ENCODE data around the gene ARFGEF2.
"Not testable (repeated sequence)": the region's sequence is repeated elsewhere in the genome, so short reads cannot be mapped to it uniquely, and the experiment has no call there.

ARFGEF2 gene

DNA sequence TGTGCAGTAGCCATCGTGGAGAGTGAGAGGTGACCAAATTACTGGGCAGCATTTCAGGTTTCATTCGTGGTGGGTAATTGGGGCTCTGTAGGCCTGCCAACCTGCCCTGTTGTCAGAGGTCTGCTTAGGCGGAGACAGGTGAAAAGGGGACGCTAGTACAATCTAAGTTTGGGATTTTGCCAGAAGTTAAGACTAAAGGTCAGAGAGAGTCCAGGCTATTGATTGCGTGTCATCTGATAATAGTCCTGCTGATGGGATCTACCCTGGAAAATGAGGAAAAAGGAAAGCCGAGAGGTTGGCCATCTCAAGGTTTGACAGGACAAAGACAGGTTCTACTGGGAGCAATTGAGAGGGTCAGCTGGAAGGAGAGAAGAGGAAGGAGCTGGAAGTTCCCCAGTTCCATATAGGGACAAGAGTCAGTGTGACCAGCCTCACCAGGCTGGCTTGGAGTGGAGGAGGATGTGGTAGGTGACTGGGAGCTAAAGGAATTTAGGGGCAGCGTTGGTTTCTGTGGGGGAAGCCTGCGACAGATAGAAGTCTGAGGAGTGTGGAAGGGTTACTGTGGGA, 10.9 kb downstream of the ARFGEF2 start:
- Histone ChIP-seq H3K9me2 (replicated peaks; ENCODE audit: control insufficient read depth, low read length) (no peaks in the 10 kb centered on the region), H3K4me1 (ENCODE audit: control insufficient read depth, low read length) (no peaks in the 10 kb centered on the region), H3K9me3 (ENCODE audit: control insufficient read depth, insufficient read depth, low read length) (no peaks in the 10 kb centered on the region), H3K27me3 (ENCODE audit: control insufficient read depth, low read length) (no peaks in the 10 kb centered on the region), H3K27ac (ENCODE audit: low read depth, low read length) (no peak overlapping the region), H3K4me3 (ENCODE audit: low read length) (no peak overlapping the region), H3K4me2 (ENCODE audit: low read length) (no peak overlapping the region), H3F3A (ENCODE audit: control insufficient read depth, insufficient read depth) (no peaks in the 10 kb centered on the region), H3K79me2 (ENCODE audit: control insufficient read depth, low read length) (peaks cover 78% of the 10 kb centered on the region), H3K36me3 (ENCODE audit: control insufficient read depth, low read length) (no peaks in the 10 kb centered on the region), H4K20me1 (ENCODE audit: control insufficient read depth, insufficient read depth, low read depth, low read length) (peaks cover 14% of the 10 kb centered on the region; the same call in 1 of the 2 replicates)
- no peak for TF ChIP-seq EZH2phosphoT487 (IDR thresholded peaks at IDR 0.05; ENCODE audit: borderline replicate concordance, low read length)
- TF ChIP-seq, protein P1, sequence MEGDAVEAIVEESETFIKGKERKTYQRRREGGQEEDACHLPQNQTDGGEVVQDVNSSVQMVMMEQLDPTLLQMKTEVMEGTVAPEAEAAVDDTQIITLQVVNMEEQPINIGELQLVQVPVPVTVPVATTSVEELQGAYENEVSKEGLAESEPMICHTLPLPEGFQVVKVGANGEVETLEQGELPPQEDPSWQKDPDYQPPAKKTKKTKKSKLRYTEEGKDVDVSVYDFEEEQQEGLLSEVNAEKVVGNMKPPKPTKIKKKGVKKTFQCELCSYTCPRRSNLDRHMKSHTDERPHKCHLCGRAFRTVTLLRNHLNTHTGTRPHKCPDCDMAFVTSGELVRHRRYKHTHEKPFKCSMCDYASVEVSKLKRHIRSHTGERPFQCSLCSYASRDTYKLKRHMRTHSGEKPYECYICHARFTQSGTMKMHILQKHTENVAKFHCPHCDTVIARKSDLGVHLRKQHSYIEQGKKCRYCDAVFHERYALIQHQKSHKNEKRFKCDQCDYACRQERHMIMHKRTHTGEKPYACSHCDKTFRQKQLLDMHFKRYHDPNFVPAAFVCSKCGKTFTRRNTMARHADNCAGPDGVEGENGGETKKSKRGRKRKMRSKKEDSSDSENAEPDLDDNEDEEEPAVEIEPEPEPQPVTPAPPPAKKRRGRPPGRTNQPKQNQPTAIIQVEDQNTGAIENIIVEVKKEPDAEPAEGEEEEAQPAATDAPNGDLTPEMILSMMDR (IDR thresholded peaks at IDR 0.05; ENCODE audit: low read depth, low read length, poor library complexity, severe bottlenecking), result no peak

DNA sequence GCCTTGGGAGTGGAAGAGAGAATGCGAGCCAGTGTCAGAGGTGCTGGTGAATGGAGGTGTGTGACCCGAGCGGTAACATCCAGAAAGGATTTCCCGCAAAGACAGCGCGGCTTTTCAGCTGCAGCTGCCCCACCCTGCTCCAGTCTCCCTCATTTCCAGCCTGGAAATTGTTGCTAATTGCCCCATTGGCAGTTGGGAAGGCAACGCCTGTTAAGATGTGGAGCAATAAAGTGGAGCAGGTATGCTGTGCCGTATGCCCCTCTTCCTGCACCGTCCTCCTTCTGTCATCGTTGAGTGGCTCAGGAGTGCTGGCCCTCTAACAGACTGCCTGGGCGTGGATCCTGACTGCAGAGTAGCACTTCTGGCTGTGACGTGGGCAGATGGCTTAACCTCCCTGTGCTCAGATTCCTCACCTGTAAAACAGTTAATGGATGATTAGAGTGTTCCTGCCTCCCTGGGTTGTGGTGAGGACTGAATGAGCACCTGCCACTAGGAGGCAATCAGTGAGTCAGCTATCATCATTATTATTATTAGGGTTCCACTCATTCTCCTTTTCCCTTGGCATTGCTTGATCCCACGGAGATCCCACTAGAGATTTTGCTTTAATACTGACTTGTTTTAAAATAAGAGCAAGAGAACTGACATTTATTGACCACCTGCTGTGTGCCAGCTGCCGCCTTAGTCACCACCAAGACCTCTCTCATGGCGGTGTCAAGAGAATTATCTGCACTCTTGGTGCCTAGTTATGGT, 11.7 kb downstream of the ARFGEF2 start:
- H3K4me3 ChIP-seq (ENCODE audit: low read length), result no peak overlapping the region
- H3K27me3 ChIP-seq (ENCODE audit: control insufficient read depth, low read length), result no peaks in the 10 kb centered on the region
- no peaks in the 10 kb centered on the region for H3F3A ChIP-seq (ENCODE audit: control insufficient read depth, insufficient read depth)
- no peaks in the 10 kb centered on the region for H3K9me3 ChIP-seq (ENCODE audit: control insufficient read depth, insufficient read depth, low read length)
- H3K4me2 ChIP-seq (ENCODE audit: low read length), result no peak overlapping the region
- no peaks in the 10 kb centered on the region for H3K36me3 ChIP-seq (ENCODE audit: control insufficient read depth, low read length)
- no peaks in the 10 kb centered on the region for H3K4me1 ChIP-seq (ENCODE audit: control insufficient read depth, low read length)
- H3K9me2 ChIP-seq (replicated peaks; ENCODE audit: control insufficient read depth, low read length), result no peaks in the 10 kb centered on the region
- peaks cover 14% of the 10 kb centered on the region; the same call in 1 of the 2 replicates for H4K20me1 ChIP-seq (ENCODE audit: control insufficient read depth, insufficient read depth, low read depth, low read length)
- TF ChIP-seq, protein P1 (IDR thresholded peaks at IDR 0.05; ENCODE audit: low read depth, low read length, poor library complexity, severe bottlenecking), result no peak
- no peak for TF ChIP-seq EZH2phosphoT487 (IDR thresholded peaks at IDR 0.05; ENCODE audit: borderline replicate concordance, low read length)
- H3K27ac ChIP-seq (ENCODE audit: low read depth, low read length), result no peak overlapping the region
- H3K79me2 ChIP-seq (ENCODE audit: control insufficient read depth, low read length), result peaks cover 79% of the 10 kb centered on the region

DNA sequence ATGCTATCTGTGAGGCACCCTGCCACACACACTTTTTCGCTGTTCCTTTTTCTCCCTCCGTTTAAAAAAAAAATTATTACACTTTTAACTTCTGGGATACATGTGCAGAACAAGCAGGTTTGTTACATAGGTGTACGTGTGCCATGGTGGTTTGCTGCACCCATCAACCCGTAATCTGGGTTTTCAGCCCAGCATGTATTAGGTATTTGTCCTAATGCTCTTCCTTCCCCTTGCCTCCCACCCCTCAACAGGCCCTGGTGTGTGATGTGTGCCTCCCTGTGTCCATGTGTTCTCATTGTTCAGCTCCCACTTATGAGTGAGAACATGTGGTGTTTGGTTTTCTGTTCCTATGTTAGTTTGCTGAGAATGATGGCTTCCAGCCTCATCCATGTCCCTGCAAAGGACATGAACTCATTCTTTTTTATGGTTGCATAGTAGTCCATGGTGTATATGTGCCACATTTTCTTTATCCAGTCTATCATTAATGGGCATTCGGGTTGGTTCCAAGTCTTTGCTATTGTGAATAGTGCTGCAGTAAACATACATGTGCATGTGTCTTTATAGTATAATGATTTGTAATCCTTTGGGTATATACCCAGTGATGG, 12.9 kb downstream of the ARFGEF2 start:
- not testable (repeated sequence) for H3K36me3 ChIP-seq (ENCODE audit: control insufficient read depth, low read length); H3K27ac ChIP-seq (ENCODE audit: low read depth, low read length); H3K9me3 ChIP-seq (ENCODE audit: control insufficient read depth, insufficient read depth, low read length); H3K4me2 ChIP-seq (ENCODE audit: low read length); H4K20me1 ChIP-seq (ENCODE audit: control insufficient read depth, insufficient read depth, low read depth, low read length); H3K9me2 ChIP-seq (replicated peaks; ENCODE audit: control insufficient read depth, low read length); H3K4me1 ChIP-seq (ENCODE audit: control insufficient read depth, low read length); H3K27me3 ChIP-seq (ENCODE audit: control insufficient read depth, low read length); H3K4me3 ChIP-seq (ENCODE audit: low read length); H3F3A ChIP-seq (ENCODE audit: control insufficient read depth, insufficient read depth)
- peaks cover 79% of the 10 kb centered on the region for H3K79me2 ChIP-seq (ENCODE audit: control insufficient read depth, low read length)

DNA sequence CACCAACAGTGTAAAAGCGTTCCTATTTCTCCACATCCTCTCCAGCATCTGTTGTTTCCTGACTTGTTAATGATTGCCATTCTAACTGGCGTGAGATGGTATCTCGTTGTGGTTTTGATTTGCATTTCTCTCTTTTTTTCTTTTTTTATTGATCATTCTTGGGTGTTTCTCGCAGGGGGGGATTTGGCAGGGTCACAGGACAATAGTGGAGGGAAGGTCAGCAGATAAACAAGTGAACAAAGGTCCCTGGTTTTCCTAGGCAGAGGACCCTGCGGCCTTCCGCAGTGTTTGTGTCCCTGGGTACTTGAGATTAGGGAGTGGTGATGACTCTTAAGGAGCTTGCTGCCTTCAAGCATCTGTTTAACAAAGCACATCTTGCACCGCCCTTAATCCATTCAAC, 13.5 kb downstream of the ARFGEF2 start:
- H4K20me1 ChIP-seq (ENCODE audit: control insufficient read depth, insufficient read depth, low read depth, low read length); H3K4me3 ChIP-seq (ENCODE audit: low read length); H3K27me3 ChIP-seq (ENCODE audit: control insufficient read depth, low read length); H3K27ac ChIP-seq (ENCODE audit: low read depth, low read length); H3K4me1 ChIP-seq (ENCODE audit: control insufficient read depth, low read length); H3K9me2 ChIP-seq (replicated peaks; ENCODE audit: control insufficient read depth, low read length); H3K36me3 ChIP-seq (ENCODE audit: control insufficient read depth, low read length); H3K9me3 ChIP-seq (ENCODE audit: control insufficient read depth, insufficient read depth, low read length); H3F3A ChIP-seq (ENCODE audit: control insufficient read depth, insufficient read depth); H3K4me2 ChIP-seq (ENCODE audit: low read length): not testable (repeated sequence)
- peaks cover 79% of the 10 kb centered on the region for H3K79me2 ChIP-seq (ENCODE audit: control insufficient read depth, low read length)

DNA sequence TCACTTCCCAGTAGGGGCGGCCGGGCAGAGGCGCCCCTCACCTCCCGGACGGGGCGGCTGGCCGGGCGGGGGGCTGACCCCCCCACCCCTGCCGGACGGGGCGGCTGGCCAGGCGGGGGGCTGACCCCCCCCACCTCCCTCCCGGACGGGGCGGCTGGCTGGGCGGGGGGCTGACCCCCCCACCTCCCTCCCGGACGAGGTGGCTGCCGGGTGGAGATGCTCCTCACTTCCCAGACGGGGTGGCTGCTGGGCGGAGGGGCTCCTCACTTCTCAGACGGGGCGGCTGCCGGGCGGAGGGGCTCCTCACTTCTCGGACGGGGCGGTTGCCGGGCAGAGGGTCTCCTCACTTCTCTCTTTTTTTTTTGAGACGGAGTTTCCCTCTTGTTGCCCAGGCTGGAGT, 14.7 kb downstream of the ARFGEF2 start:
- not testable (repeated sequence) for H3K9me3 ChIP-seq (ENCODE audit: control insufficient read depth, insufficient read depth, low read length); H3K27ac ChIP-seq (ENCODE audit: low read depth, low read length); H3K27me3 ChIP-seq (ENCODE audit: control insufficient read depth, low read length); H4K20me1 ChIP-seq (ENCODE audit: control insufficient read depth, insufficient read depth, low read depth, low read length); H3K4me1 ChIP-seq (ENCODE audit: control insufficient read depth, low read length); H3K4me3 ChIP-seq (ENCODE audit: low read length); H3K9me2 ChIP-seq (replicated peaks; ENCODE audit: control insufficient read depth, low read length); H3F3A ChIP-seq (ENCODE audit: control insufficient read depth, insufficient read depth); H3K36me3 ChIP-seq (ENCODE audit: control insufficient read depth, low read length); H3K4me2 ChIP-seq (ENCODE audit: low read length)
- peaks cover 72% of the 10 kb centered on the region for H3K79me2 ChIP-seq (ENCODE audit: control insufficient read depth, low read length)
